DMS 273 (cell line): ENCODE data around the gene GAL3ST1.
A peak's percentile ranks its signal among the peaks of the same experiment; 100 is the strongest.

Source experiments
- DNase-seq: peaks from one replicate; lab custom pipeline; 2025; ENCODE audit not compliant: unreplicated experiment; lab: John Stamatoyannopoulos, UW

GAL3ST1 gene

GRCh38 chr22:30538280-30538679, 36.2 kb downstream of the GAL3ST1 start:
- DNase-seq = peak; percentile 21

- DNase-seq = no peak
Measured at GRCh38 chr22:30537083-30537731, 37.3 kb downstream of the GAL3ST1 start.

GRCh38 chr22:30535182-30535581, 39.3 kb downstream of the GAL3ST1 start:
- no peak for DNase-seq

GRCh38 chr22:30531651-30532608, 42.5 kb downstream of the GAL3ST1 start:
- DNase-seq = no peak

- no peak for DNase-seq
Measured at GRCh38 chr22:30526656-30527055, 47.8 kb downstream of the GAL3ST1 start.

- DNase-seq = no peak
Measured at GRCh38 chr22:30523646-30524489, 50.6 kb downstream of the GAL3ST1 start.

- DNase-seq = no peak
Measured at GRCh38 chr22:30521368-30522156, 52.9 kb downstream of the GAL3ST1 start.

GRCh38 chr22:30519842-30520425, 54.5 kb downstream of the GAL3ST1 start:
- DNase-seq = no peak

GRCh38 chr22:30516731-30517130, 57.7 kb downstream of the GAL3ST1 start:
- DNase-seq = no peak

GRCh38 chr22:30516273-30516672, 58.2 kb downstream of the GAL3ST1 start:
- no peak for DNase-seq

- no peak for DNase-seq
Measured at GRCh38 chr22:30514252-30514651, 60.2 kb downstream of the GAL3ST1 start.

- no peak for DNase-seq
Measured at GRCh38 chr22:30513462-30513861, 61.0 kb downstream of the GAL3ST1 start.

- DNase-seq = no peak
Measured at GRCh38 chr22:30511911-30512310, 62.6 kb downstream of the GAL3ST1 start.

GRCh38 chr22:30511109-30511508, 63.4 kb downstream of the GAL3ST1 start:
- no peak for DNase-seq

GRCh38 chr22:30508216-30508615, 66.2 kb downstream of the GAL3ST1 start:
- no peak for DNase-seq

- no peak for DNase-seq
Measured at GRCh38 chr22:30507670-30508069, 66.8 kb downstream of the GAL3ST1 start.

- DNase-seq = no peak
Measured at GRCh38 chr22:30506507-30506968, 67.9 kb downstream of the GAL3ST1 start.
